GM21576 (cell line): ENCODE data around the gene PRXL2A.
"Not testable (repeated sequence)": the region's sequence is repeated elsewhere in the genome, so short reads cannot be mapped to it uniquely, and the experiment has no call there.

Experiments
- ATAC-seq: cut with Tn5 transposase; IDR thresholded peaks from one replicate; pipeline ENCODE4 v1.9.1; 2021; ENCODE audit warnings: mild to moderate bottlenecking, moderate library complexity; ENCODE audit not compliant: unreplicated experiment

Gene PRXL2A

DNA sequence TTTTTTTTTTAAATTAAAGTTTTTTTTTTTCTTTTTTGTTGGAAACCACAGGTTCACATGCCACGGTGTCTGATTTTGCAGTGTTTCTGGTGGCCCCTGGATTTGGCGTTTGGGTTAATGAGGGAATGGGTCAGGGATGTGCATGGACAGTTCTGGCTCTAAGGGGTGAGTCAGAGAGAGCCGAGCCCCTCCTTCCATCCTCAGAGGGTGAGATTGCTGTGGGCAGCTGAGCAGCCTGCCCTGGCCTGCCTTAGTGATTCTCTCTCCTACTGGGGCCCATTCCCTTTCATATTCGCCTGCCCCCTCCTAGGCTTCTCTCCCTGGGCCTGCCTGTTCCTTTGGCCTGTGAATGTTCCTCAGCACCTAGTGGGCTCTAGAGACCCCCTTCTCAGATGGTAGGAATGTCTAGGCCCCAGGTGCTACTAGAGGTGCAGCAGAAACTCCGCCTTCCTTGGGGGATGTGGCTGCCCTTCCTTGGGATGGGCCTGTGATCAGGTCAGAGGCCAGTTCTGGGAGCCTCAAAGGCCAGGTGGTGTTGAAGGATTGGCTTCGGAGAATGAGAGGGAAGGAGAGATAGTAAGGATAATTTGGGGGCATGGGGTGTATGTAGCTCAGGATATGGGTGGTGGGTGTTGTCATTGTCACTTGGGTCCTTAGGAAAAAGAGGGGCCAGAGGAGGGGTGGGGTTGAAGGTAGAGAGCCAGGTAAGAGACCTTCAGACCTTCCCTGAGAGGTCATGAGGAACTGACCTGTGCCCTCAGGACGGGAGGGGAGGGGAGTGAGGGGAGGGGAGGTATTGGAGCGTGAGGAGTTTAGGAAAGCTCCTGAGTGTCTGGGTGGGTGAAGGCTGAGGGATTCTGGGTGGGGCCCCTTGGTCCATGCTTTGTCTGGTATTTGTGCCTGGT lies 65.6 kb downstream of the PRXL2A start:
- no peak for ATAC-seq

DNA sequence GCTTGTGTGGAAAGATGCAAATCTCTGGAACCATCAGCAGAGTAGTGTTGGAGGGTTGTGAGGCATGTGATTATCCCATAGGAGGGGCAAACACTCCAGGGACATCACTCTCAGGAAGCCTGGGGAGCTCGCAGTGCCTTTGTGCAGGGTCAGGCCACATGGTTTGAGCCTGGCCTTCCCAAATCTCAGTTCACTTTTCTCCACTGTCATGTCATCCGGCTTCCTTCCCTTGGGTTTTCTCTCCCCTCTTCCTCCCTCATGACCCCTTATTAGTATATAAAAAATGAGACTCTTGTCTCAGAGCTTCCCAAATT lies 66.2 kb downstream of the PRXL2A start:
- no peak for ATAC-seq

DNA sequence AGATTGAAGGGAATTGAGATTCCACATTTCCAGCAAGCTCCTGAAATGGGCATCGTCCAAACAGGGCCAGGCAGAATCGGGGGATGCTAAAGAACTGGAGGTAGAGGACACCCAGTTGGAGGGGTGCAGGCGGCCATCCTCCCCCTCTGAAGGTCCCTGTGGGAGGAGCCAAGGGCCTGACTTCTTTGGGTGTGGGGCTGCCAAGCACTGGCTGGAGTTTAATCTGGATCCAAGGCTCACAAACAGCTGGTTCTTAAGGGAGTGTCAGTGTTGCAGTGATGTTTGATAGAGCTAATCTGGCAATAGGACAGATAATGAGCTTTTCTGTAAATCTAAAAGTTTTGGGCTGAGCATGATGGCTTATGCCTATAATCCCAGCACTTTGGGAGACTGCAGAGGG lies 66.6 kb downstream of the PRXL2A start:
- ATAC-seq: no peak

DNA sequence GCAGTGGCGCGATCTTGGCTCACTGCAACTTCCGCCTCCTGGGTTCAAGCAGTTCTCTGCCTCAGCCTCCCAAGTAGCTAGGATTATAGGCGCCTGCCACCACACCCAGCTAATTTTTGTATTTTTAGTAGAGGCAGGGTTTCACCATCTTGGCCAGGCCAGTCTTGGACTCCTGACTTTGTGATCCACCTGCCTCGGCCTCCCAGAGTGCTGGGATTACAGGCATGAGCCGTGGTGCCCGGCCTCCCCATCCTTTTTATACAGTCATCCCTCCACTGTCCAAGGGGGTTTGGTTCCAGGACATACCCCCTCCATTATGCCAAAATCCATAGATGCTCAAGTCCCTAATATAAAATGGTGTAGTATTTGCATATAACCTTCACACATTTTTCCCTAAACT lies 67.3 kb downstream of the PRXL2A start:
- not testable (repeated sequence) for ATAC-seq

DNA sequence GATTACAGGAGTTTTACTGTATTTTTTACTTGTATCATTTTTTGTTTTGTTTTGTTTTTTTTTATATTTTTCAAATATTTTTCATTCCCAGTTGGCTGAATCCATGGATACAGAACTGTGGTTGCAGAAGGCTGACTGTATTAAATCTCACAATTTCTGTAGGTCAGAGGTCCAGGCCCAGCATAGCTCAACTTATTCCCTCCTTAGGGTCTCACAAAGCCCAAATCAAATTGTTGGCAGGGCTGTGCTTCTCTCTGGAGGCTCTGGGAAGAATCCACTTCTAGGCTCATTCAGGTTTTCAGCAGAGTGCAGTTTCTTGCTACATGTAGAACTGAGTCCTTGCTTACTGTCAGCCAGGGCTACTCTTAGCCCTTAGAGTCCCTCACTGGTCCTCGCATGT lies 68.3 kb downstream of the PRXL2A start:
- no peak for ATAC-seq

DNA sequence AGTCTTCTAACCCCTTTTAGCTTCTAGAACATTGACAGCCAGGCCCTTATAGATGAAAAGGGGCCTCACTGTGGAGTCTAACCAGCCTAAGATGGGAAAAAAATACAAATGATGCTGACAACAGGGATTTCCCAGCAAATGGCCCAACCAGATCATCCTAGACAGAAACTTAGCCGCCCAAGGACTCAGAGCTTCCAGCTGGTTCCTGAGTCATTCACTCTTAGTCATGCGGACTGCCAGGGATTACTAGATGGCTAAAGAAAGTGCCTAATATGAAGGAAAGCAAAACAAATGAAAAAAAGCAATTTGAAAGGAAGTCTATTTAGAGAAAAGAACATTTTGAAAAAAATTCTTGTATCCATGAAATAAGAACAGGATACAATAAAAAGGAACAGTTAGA lies 69.5 kb downstream of the PRXL2A start:
- no peak for ATAC-seq

DNA sequence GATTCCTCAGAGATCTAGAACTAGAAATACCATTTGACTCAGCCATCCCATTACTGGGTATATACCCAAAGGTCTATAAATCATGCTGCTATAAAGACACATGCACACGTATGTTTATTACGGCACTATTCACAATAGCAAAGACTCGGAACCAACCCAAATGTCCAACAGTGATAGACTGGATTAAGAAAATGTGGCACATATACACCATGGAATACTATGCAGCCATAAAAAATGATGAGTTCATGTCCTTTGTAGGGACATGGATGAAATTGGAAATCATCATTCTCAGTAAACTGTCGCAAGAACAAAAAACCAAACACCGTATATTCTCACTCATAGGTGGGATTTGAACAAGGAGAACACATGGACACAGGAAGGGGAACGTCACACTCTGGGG lies 72.0 kb downstream of the PRXL2A start:
- not testable (repeated sequence) for ATAC-seq

DNA sequence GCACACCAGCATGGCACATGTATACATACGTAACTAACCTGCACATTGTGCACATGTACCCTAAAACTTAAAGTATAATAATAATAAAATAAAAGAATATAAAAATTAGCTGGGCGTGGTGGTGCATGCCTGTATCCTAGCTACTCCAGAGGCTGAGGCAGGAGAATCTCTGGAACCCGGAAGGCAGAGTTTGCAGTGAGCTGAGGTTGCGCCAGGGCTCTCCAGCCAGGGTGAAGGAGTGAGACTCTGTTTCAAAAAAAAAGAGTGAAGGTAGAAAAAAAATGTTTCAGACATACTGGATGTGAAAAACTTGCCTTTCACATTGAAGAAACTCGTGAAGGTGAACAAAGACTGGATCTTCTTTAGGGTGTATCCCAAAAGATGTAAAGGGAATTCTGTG lies 72.5 kb downstream of the PRXL2A start:
- ATAC-seq: no peak

DNA sequence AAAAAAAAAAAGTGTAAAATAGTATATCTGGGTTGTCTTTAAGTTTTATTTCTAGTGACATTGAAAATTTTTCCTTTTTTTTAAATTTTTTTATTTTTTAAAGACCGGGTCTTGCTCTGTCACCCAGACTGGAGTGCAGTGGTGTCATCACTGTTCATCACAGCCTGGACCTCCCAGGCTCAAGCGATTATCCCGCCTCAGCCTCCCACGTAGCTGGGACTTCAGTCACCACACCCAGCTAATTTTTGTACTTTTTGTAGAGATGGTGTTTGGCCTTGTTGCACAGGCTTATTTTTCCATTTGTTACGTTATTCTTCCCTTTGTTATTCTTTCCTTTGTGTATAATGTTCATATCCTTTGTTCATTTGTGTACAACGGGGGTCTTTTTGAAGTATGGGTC lies 75.9 kb downstream of the PRXL2A start:
- ATAC-seq: no peak

DNA sequence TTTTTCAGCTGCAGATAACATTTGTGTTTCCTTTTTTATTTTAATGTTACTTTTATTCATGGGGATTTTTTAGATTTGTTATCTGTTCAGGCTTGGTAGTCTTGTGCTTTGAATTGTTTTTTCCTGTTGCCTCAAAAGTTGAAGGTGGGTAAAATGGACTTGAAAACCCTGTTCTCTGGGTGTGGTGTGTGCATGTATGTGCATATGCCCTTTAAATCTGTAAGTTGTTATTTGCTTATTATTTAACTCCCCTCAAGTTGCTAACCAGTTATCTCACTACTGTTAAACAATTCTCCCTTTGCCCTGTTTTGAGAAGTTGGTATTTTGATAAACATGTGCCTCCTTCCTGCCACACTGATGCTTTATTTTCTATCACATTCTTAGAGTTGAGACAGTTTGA lies 76.3 kb downstream of the PRXL2A start:
- no peak for ATAC-seq

DNA sequence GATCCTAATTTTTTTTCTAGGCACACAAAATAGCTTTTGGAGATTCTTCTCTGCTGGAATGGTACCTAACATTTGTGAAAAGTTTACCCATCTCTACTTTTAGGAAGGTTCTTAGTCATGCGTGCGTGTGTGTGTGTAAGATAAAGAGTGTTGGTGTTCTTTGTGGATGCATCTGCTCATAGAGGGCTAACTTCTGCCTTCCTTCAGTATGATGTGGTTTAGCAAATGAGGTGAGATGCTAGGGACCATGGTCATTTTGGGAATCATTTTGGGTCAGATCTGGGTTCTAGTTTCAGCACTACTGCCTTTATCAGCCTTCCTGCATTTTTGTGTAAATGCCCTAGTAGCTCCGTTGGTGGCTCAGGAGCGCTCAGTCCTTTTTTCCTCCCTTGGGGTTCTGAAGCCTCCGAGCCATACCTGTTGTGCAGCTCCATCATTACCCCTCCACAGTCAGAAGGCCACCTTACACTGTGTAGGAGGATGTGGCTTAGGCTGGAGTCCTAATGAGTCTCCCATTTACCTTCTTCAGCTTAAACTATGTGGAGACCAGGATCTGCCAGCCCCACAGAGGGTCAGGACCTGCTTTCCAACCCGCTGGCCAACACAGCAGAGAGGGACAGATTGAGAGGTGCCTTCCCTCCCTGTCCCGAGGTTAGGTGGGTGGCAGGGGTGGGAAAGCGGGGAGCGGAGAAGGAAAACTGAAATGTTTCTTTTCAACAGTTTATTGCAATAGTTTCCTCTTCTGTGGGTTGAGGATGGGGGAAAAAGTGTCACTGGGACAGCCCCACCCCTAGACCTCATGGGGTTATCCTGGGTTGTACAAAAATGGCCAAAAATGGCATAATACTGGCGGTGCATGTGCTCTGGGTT lies 77.0 kb downstream of the PRXL2A start:
- no peak for ATAC-seq

DNA sequence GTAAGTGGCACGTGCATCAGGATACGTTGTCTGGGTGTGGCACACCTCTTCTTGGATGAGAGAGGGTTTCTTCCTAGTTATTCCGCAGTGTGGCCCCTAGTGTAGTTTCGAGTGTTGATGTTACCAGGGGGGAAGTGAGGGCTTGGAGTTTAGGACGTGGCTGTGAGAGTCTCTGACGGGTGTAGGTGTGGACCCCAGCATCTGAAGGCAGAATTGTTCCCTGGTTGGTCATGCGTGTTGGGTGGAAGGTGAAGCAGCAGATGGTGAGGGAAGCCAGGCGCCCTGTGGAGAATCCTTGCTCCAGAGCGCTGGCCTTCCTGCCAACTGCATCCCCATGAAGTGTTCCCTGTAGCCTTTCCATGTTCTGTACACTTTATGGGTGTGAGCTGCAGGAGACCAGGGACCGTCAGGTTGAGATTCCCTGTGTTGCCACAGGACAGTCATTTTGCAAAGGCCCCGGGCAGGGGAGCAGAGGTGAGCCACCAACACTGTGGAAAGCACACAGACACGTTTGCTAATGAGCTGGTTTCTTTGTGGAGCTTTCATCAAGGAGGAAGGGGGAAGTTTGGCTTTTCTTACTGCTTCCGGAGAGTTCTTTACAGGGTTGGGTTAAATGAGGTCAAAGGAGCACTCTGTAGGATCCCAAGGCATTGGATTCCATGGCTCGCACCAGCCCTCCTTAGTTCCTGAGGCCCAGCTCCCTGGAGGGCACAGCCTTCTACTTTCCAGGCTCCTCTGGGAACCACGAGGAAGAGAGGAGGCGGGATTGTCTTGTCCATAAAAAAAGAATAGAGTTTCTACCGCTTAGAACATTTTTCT lies 77.8 kb downstream of the PRXL2A start:
- no peak for ATAC-seq
